Stimulated activated CD4-positive, alpha-beta T cell treated with anti-CD3 and anti-CD28 coated beads, TNF-alpha, amount 100 ng/mL, for 4 hours (primary cell): Measurements from ENCODE around the gene DUSP19.

Experiments
- DNase-seq, 3 experiments: peaks; one replicate each; pipeline ENCODE4 v3.0.0-alpha.2; 2020; ENCODE audit warnings: low read depth in 3 of 3

DUSP19 gene

GRCh38 chr2:183068561-183068960 is 10.0 kb upstream of the DUSP19 start:
- DNase-seq, result no peak

- no peak for DNase-seq
These were observed 9.4 kb upstream of the DUSP19 start for GRCh38 chr2:183069174-183069573.

- DNase-seq, result no peak
These were observed 7.4 kb upstream of the DUSP19 start for GRCh38 chr2:183070942-183071844.

- DNase-seq, result no peak
These were observed 6.4 kb upstream of the DUSP19 start for GRCh38 chr2:183072177-183072576.

- no peak for DNase-seq
These were observed 434 bp upstream of the DUSP19 start for GRCh38 chr2:183078163-183078463.

- no peak for DNase-seq
These were observed 710 bp downstream of the DUSP19 start for GRCh38 chr2:183079139-183079775.

GRCh38 chr2:183081911-183082310 is 3.4 kb downstream of the DUSP19 start:
- no peak for DNase-seq

- DNase-seq, result no peak
These were observed 9.5 kb downstream of the DUSP19 start for GRCh38 chr2:183088061-183088460.

- DNase-seq, result no peak
These were observed 10.8 kb downstream of the DUSP19 start for GRCh38 chr2:183089192-183089851.

GRCh38 chr2:183091318-183091953 is 12.9 kb downstream of the DUSP19 start:
- no peak for DNase-seq

GRCh38 chr2:183091954-183092345 is 13.4 kb downstream of the DUSP19 start:
- no peak for DNase-seq

GRCh38 chr2:183093857-183094657 is 15.5 kb downstream of the DUSP19 start:
- no peak for DNase-seq

- no peak for DNase-seq
These were observed 27.0 kb downstream of the DUSP19 start for GRCh38 chr2:183105402-183106134.

GRCh38 chr2:183112577-183112976 is 34.0 kb downstream of the DUSP19 start:
- DNase-seq, result no peak

- no peak for DNase-seq
These were observed 35.1 kb downstream of the DUSP19 start for GRCh38 chr2:183113630-183114029.

GRCh38 chr2:183117226-183117625 is 38.7 kb downstream of the DUSP19 start:
- DNase-seq, result no peak

- DNase-seq, result no peak
These were observed 44.8 kb downstream of the DUSP19 start for GRCh38 chr2:183123117-183123958.

- no peak for DNase-seq
These were observed 45.3 kb downstream of the DUSP19 start for GRCh38 chr2:183123959-183124221.

GRCh38 chr2:183124222-183124956 is 45.8 kb downstream of the DUSP19 start, which contains the start of gene NUP35:
Gene NUP35 (plus strand): TSS chr2:183124443. CDS start chr2:183124458, 15 bp downstream.
- DNase-seq, result peak; percentile 68 to 74 (median 72)

- DNase-seq, result no peak
These were observed 46.4 kb downstream of the DUSP19 start for GRCh38 chr2:183124957-183125255.
